Measurements from ENCODE around the gene SSNA1. TPM values are rescaled to one million over a fixed set of nuclear protein-coding genes. Genes with fewer than 3 reads are reported as not detected.

The SSNA1 gene, protein sequence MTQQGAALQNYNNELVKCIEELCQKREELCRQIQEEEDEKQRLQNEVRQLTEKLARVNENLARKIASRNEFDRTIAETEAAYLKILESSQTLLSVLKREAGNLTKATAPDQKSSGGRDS
- 10 to 100 TPM; 26.7 to 69.3 (median 55.8) TPM for total RNA-seq

- TF ChIP-seq, protein P1, sequence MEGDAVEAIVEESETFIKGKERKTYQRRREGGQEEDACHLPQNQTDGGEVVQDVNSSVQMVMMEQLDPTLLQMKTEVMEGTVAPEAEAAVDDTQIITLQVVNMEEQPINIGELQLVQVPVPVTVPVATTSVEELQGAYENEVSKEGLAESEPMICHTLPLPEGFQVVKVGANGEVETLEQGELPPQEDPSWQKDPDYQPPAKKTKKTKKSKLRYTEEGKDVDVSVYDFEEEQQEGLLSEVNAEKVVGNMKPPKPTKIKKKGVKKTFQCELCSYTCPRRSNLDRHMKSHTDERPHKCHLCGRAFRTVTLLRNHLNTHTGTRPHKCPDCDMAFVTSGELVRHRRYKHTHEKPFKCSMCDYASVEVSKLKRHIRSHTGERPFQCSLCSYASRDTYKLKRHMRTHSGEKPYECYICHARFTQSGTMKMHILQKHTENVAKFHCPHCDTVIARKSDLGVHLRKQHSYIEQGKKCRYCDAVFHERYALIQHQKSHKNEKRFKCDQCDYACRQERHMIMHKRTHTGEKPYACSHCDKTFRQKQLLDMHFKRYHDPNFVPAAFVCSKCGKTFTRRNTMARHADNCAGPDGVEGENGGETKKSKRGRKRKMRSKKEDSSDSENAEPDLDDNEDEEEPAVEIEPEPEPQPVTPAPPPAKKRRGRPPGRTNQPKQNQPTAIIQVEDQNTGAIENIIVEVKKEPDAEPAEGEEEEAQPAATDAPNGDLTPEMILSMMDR (IDR thresholded peaks at IDR 0.05; ENCODE audit: low read depth), result no peak
Measured at GRCh38 chr9:137188490-137189296, at the start of gene SSNA1, which contains the start of gene ANAPC2. Gene SSNA1, plus strand, starts transcription at chr9:137188676. Its CDS starts 51 bp downstream, at chr9:137188727. Gene ANAPC2, minus strand, starts transcription at chr9:137188560. Its CDS starts 28 bp downstream, at chr9:137188532.

DNA sequence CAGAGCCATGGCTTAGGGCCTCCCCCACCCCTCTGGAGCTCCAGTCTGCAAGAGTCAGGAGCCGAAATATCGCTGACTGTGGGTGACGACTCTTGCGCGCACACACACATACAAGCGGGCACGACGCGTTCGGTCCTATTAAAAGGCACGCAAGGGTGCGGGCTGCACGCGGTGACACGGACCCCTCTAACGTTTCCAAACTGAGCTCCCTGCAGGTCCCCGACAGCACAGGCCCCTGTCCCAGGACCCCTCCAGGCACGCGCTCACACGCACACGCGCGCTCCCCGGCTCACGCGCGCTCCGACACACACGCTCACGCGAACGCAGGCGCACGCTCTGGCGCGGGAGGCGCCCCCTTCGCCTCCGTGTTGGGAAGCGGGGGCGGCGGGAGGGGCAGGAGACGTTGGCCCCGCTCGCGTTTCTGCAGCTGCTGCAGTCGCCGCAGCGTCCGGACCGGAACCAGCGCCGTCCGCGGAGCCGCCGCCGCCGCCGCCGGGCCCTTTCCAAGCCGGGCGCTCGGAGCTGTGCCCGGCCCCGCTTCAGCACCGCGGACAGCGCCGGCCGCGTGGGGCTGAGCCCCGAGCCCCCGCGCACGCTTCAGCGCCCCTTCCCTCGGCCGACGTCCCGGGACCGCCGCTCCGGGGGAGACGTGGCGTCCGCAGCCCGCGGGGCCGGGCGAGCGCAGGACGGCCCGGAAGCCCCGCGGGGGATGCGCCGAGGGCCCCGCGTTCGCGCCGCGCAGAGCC, 49.6 kb upstream of the SSNA1 start, which contains the start of gene GRIN1:
TSS of gene GRIN1 (plus strand) at position 433 of the 746 bp plus-strand sequence. CDS start 333 bp downstream, outside the sequence.
- TF ChIP-seq, protein P1 (IDR thresholded peaks at IDR 0.05; ENCODE audit: low read depth), result no peak

DNA sequence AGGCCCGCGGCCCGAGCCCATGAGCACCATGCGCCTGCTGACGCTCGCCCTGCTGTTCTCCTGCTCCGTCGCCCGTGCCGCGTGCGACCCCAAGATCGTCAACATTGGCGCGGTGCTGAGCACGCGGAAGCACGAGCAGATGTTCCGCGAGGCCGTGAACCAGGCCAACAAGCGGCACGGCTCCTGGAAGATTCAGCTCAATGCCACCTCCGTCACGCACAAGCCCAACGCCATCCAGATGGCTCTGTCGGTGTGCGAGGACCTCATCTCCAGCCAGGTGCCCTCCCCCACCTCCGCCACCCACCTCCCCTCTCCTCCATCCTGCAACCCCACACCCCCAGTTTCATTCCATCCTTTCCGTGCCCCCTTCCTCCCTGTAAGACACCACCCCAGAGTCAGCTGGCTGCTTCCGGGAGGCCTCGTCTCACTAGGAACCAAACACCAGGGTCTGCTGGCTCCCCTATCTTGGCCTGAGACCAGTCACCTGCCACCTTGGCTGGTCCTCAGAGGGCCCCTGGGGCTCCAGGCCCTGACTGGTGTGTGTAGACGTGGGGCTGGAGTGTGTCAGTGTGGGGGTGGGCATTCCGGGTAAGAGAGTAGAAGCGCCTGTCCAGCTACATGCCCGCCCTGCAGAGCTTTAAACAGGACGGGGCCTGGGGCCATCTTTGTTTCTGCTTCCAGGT, 48.9 kb upstream of the SSNA1 start:
- TF ChIP-seq, protein P1 (IDR thresholded peaks at IDR 0.05; ENCODE audit: low read depth), result no peak

GRCh38 chr9:137140151-137141012, 48.1 kb upstream of the SSNA1 start:
- TF ChIP-seq, protein P1 (IDR thresholded peaks at IDR 0.05; ENCODE audit: low read depth), result no peak

- TF ChIP-seq, protein P1 (IDR thresholded peaks at IDR 0.05; ENCODE audit: low read depth), result no peak
Measured at GRCh38 chr9:137141050-137141810, 47.2 kb upstream of the SSNA1 start.
